Caco-2 (cell line): Measurements from ENCODE around the gene KLHL18. TPM values are rescaled to one million over a fixed set of nuclear protein-coding genes. Genes with fewer than 3 reads are reported as not detected.

Source experiments
- BruUV-seq: library from RNA; stranded (reverse); fragments of 400-500 nt; replicated peaks from 2 replicates; lab custom pipeline; 2021; lab: Mats Ljungman, UMichigan
- CTCF ChIA-PET: fragments of 300-600 bp; sonication (Branson Sonifier 250); formaldehyde crosslinking; loops from one replicate; lab custom pipeline; 2022; ENCODE audit warnings: antibody characterized with exemption; lab: Charles Lee
- POLR2A ChIA-PET: fragments of 300-600 bp; sonication (Branson Sonifier 250); formaldehyde crosslinking; loops from one replicate; lab custom pipeline; 2022; ENCODE audit warnings: antibody characterized with exemption; lab: Charles Lee
- DNase-seq, 2 experiments: peaks; one replicate each; pipeline versions ENCODE4 v3.0.0 to v3.0.0-alpha.2; 2020 to 2022
- H3K27me3 ChIP-seq: replicated peaks from 2 replicates; pipeline ENCODE4 v1.6.0; 2011; ENCODE audit warnings: low read length; ENCODE audit not compliant: control insufficient read depth, insufficient read depth
- H3K36me3 ChIP-seq: 2 replicates; pipeline ENCODE4 v1.5.1; 2011; ENCODE audit warnings: low read length; ENCODE audit not compliant: control insufficient read depth, insufficient read depth
- H3K4me1 ChIP-seq: fragments of 250-450 bp; sonication (Bioruptor Pico); 2 replicates; pipeline ENCODE4 v1.5.1; 2020; ENCODE audit warnings: mild to moderate bottlenecking
- H3K4me3 ChIP-seq: 2 replicates; pipeline ENCODE4 v1.5.1; 2011; ENCODE audit warnings: low read depth, mild to moderate bottlenecking, control low read depth, low read length
- H3K9me3 ChIP-seq: fragments of 250-450 bp; sonication (Bioruptor Pico); 2 replicates; pipeline ENCODE4 v1.5.1; 2020; ENCODE audit warnings: mild to moderate bottlenecking, moderate library complexity
- H3K27ac Mint-ChIP-seq: one replicate; pipeline ENCODE4 v1.8.0; 2022; ENCODE audit warnings: mixed read lengths; ENCODE audit not compliant: unreplicated experiment
- H3K27me3 Mint-ChIP-seq: one replicate; pipeline ENCODE4 v1.8.0; 2022; ENCODE audit warnings: mixed read lengths; ENCODE audit not compliant: insufficient read depth, unreplicated experiment
- H3K36me3 Mint-ChIP-seq: one replicate; pipeline ENCODE4 v1.8.0; 2022; ENCODE audit warnings: mild to moderate bottlenecking, mixed read lengths; ENCODE audit not compliant: insufficient read depth, unreplicated experiment
- H3K4me1 Mint-ChIP-seq: one replicate; pipeline ENCODE4 v1.8.0; 2022; ENCODE audit warnings: low read depth, mixed read lengths; ENCODE audit not compliant: unreplicated experiment
- H3K4me3 Mint-ChIP-seq: one replicate; pipeline ENCODE4 v1.8.0; 2022; ENCODE audit warnings: mild to moderate bottlenecking, moderate library complexity, mixed read lengths; ENCODE audit not compliant: unreplicated experiment
- H3K9me3 Mint-ChIP-seq: one replicate; pipeline ENCODE4 v1.8.0; 2022; ENCODE audit warnings: mixed read lengths; ENCODE audit not compliant: unreplicated experiment
- intact Hi-C: fragments of 100-400 bp; cut with micrococcal nuclease; formaldehyde crosslinking; loops from one replicate; pipeline ENCODE4 v1.10.0; 2022; ENCODE audit not compliant: unreplicated experiment
- total RNA-seq: library from RNA; stranded (reverse); gene quantifications from 2 replicates; pipeline ENCODE4 v1.2.3, GENCODE V29; 2022
- TF ChIP-seq, protein P1 (sequence below), 2 experiments: fragments of 200-600 bp in 1 of 2; IDR thresholded peaks; 1 replicate in 1 of 2; 2 replicates in 1 of 2; pipeline versions ENCODE4 v1.5.1 to v1.8.0; 2011 to 2022; ENCODE audit warnings: antibody characterized with exemption in 1 of 2, control low read depth in 1 of 2, inconsistent platforms in 1 of 2, low read depth in 1 of 2, low read length in 1 of 2, mild to moderate bottlenecking in 1 of 2, moderate library complexity in 1 of 2; ENCODE audit not compliant: insufficient read depth in 1 of 2, severe bottlenecking in 1 of 2, unreplicated experiment in 1 of 2

The KLHL18 gene
- total RNA-seq, 1 experiment from 2014 or later, result 29.5 TPM

DNA sequence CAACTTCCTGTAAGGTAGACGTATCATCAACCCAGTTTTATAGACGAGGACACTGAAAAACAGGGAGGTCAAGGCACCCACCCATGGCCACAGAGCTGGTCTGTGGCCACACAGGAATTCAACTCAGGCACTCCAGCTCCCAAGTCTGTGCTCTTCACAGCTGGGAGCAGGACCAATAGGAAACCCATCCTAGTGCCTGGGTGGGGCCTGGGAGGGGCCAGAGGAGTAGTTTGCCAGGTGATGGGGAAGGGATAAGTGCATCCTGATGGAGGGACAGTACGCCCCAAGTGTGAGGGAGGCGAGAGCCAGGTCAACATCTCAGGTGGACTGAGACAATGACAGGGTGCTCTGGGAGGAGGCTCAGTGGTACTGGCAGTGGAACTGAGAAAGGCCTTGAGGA lies 22.1 kb upstream of the KLHL18 start:
- intact Hi-C loops, result no loop called here
- Histone ChIP-seq H3K4me1 (peaks cover 17% of the 10 kb centered on the region), H3K27me3 (no peaks in the 10 kb centered on the region), H3K9me3 (no peaks in the 10 kb centered on the region), H3K4me3 (no peak overlapping the region), H3K36me3 (no peaks in the 10 kb centered on the region)
- H3K27ac Mint-ChIP-seq, result no peak overlapping the region
- no peak overlapping the region for H3K4me3 Mint-ChIP-seq
- H3K36me3 Mint-ChIP-seq, result no peaks in the 10 kb centered on the region
- no peaks in the 10 kb centered on the region for H3K9me3 Mint-ChIP-seq
- ChIA-PET CTCF (interaction anchor here (0.5 kb wide), 1 partner anchor 828 kb away, joined by 7 read pairs; no protein-coding TSS in a partner anchor), POLR2A (interaction anchor here (0.6 kb wide), 1 partner anchor 16 kb away, joined by 5 read pairs; no protein-coding TSS in a partner anchor)
- TF ChIP-seq, protein P1, sequence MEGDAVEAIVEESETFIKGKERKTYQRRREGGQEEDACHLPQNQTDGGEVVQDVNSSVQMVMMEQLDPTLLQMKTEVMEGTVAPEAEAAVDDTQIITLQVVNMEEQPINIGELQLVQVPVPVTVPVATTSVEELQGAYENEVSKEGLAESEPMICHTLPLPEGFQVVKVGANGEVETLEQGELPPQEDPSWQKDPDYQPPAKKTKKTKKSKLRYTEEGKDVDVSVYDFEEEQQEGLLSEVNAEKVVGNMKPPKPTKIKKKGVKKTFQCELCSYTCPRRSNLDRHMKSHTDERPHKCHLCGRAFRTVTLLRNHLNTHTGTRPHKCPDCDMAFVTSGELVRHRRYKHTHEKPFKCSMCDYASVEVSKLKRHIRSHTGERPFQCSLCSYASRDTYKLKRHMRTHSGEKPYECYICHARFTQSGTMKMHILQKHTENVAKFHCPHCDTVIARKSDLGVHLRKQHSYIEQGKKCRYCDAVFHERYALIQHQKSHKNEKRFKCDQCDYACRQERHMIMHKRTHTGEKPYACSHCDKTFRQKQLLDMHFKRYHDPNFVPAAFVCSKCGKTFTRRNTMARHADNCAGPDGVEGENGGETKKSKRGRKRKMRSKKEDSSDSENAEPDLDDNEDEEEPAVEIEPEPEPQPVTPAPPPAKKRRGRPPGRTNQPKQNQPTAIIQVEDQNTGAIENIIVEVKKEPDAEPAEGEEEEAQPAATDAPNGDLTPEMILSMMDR (IDR thresholded peaks at IDR 0.05; ENCODE audit: insufficient read depth in 1 of 2, low read depth in 1 of 2, low read length in 1 of 2, severe bottlenecking in 1 of 2, unreplicated experiment in 1 of 2), result no peak
- DNase-seq, result no peak
- BruUV-seq, result no TSS peak
- no peaks in the 10 kb centered on the region for H3K27me3 Mint-ChIP-seq
- H3K4me1 Mint-ChIP-seq, result peaks cover 10% of the 10 kb centered on the region

DNA sequence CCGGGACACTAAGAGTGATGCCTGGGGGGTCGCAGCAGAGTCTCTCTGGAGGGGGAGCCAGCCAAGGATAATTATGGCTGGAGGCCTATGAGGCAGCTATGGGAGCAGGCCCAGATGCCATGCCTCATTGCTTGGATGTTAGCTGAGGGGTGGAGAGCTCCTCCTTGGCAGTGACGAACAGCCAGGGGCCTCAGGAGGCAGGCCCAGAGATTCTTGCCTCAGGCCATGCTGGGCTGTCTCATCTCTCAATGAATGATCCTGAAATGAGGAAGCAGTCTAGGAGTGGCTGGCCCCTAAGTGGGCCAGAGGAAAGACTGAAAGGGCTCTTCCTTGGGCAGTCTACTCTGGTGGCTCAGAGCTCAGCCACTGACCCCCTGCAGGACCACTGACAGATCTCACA lies 21.4 kb upstream of the KLHL18 start:
- H3K4me3 Mint-ChIP-seq, result no peak overlapping the region
- no peaks in the 10 kb centered on the region for H3K36me3 ChIP-seq
- TF ChIP-seq, protein P1 (IDR thresholded peaks at IDR 0.05; ENCODE audit: insufficient read depth in 1 of 2, low read depth in 1 of 2, low read length in 1 of 2, severe bottlenecking in 1 of 2, unreplicated experiment in 1 of 2), result no peak
- no peak overlapping the region for H3K27ac Mint-ChIP-seq
- H3K9me3 ChIP-seq, result no peaks in the 10 kb centered on the region
- no peaks in the 10 kb centered on the region for H3K9me3 Mint-ChIP-seq
- DNase-seq, result peak in 1 of 2 experiments; percentile 49
- H3K27me3 ChIP-seq, result no peaks in the 10 kb centered on the region
- POLR2A ChIA-PET, result no interaction called here
- no peaks in the 10 kb centered on the region for H3K36me3 Mint-ChIP-seq
- intact Hi-C loops, result no loop called here
- H3K27me3 Mint-ChIP-seq, result no peaks in the 10 kb centered on the region
- CTCF ChIA-PET, result interaction anchor here (1.1 kb wide), 1 partner anchor 11 kb away, joined by 3 read pairs; no protein-coding TSS in a partner anchor
- H3K4me1 ChIP-seq, result peaks cover 17% of the 10 kb centered on the region
- H3K4me1 Mint-ChIP-seq, result peaks cover 10% of the 10 kb centered on the region
- no peak overlapping the region for H3K4me3 ChIP-seq
- BruUV-seq, result no TSS peak

DNA sequence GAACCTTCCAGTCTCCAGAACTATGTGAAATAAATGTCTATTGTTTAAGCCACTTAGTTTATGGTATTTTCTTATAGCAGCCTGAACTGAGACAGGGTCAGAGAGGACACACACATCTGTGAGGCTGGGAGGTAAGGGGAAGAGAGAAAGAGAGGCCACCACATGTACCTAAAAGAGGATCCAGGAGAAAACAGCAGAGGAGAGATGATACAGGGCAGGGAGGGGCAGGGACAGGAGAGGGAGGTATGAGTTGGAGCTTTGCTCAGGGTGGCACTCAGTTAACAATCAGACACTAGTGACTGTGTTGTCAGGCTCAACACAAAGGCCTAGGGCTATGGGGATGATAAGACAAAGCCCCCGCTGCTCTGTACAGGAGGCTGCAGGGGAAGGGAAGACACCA lies 17.7 kb upstream of the KLHL18 start:
- Histone ChIP-seq H3K9me3 (no peaks in the 10 kb centered on the region), H3K27me3 (no peaks in the 10 kb centered on the region), H3K4me1 (peaks cover 12% of the 10 kb centered on the region), H3K4me3 (no peak overlapping the region), H3K36me3 (no peaks in the 10 kb centered on the region)
- Mint-ChIP-seq H3K36me3 (no peaks in the 10 kb centered on the region), H3K27me3 (no peaks in the 10 kb centered on the region), H3K9me3 (no peaks in the 10 kb centered on the region), H3K4me1 (peaks cover 12% of the 10 kb centered on the region), H3K4me3 (no peak overlapping the region), H3K27ac (no peak overlapping the region)
- ChIA-PET POLR2A (no interaction called here), CTCF (no interaction called here)
- no TSS peak for BruUV-seq
- DNase-seq, result no peak
- TF ChIP-seq, protein P1 (IDR thresholded peaks at IDR 0.05; ENCODE audit: insufficient read depth in 1 of 2, low read depth in 1 of 2, low read length in 1 of 2, severe bottlenecking in 1 of 2, unreplicated experiment in 1 of 2), result no peak
- intact Hi-C loops, result no loop called here
